WTC11 (cell line): ENCODE results near the gene ZCCHC4. TPM values are rescaled to one million over a fixed set of nuclear protein-coding genes. Genes with fewer than 3 reads are reported as not detected.

ENCODE experiments used
- ATAC-seq: fragments of 200-7000 bp; cut with Tn5 transposase; 2 replicates; pipeline ENCODE4 v1.10.0; 2021; ENCODE audit warnings: mild to moderate bottlenecking, moderate library complexity
- CTCF ChIA-PET: fragments of 300-600 bp; sonication (Branson Sonifier 250); formaldehyde crosslinking; loops from one replicate; lab custom pipeline; 2021; ENCODE audit warnings: antibody characterized with exemption; lab: Charles Lee
- POLR2A ChIA-PET: fragments of 350-600 bp; sonication (Branson Sonifier 250); formaldehyde crosslinking; loops from one replicate; lab custom pipeline; 2021; ENCODE audit warnings: antibody characterized with exemption; lab: Charles Lee
- DNase-seq: peaks from one replicate; pipeline ENCODE4 v3.0.0; 2021; ENCODE audit warnings: low spot score
- H3K27ac Mint-ChIP-seq: 2 replicates; pipeline ENCODE4 v1.8.0; 2021; ENCODE audit warnings: mixed read lengths
- H3K27me3 Mint-ChIP-seq: 2 replicates; pipeline ENCODE4 v1.8.0; 2021; ENCODE audit warnings: low read depth, mild to moderate bottlenecking, moderate library complexity, mixed read lengths
- H3K36me3 Mint-ChIP-seq: 2 replicates; pipeline ENCODE4 v1.8.0; 2021; ENCODE audit warnings: mixed read lengths
- H3K4me1 Mint-ChIP-seq: 2 replicates; pipeline ENCODE4 v1.8.0; 2022; ENCODE audit warnings: mixed read lengths
- H3K4me3 Mint-ChIP-seq: 2 replicates; pipeline ENCODE4 v1.8.0; 2021; ENCODE audit warnings: mild to moderate bottlenecking, moderate library complexity, mixed read lengths
- H3K9me3 Mint-ChIP-seq: 2 replicates; pipeline ENCODE4 v1.8.0; 2021; ENCODE audit warnings: mixed read lengths
- NR2C2 ChIP-seq: sonication (generic); formaldehyde crosslinking; IDR thresholded peaks from 2 replicates; pipeline ENCODE4 v1.8.0; 2022; ENCODE audit warnings: mild to moderate bottlenecking, missing genetic modification reagents
- PRRX2 ChIP-seq: fragments of 250-450 bp; sonication (Bioruptor Pico); IDR thresholded peaks from 2 replicates; pipeline ENCODE4 v1.8.0; 2021; ENCODE audit warnings: mild to moderate bottlenecking
- TEAD4 ChIP-seq: sonication (generic); formaldehyde crosslinking; IDR thresholded peaks from 2 replicates; pipeline ENCODE4 v1.8.0; 2022; ENCODE audit warnings: mild to moderate bottlenecking, missing genetic modification reagents
- total RNA-seq: library from RNA; stranded (reverse); gene quantifications from 3 replicates; pipeline ENCODE4 v1.2.3, GENCODE V29; 2021
- TF ChIP-seq, protein P1 (sequence below): sonication (generic); formaldehyde crosslinking; IDR thresholded peaks from 2 replicates; pipeline ENCODE4 v1.8.1; 2023; ENCODE audit warnings: mild to moderate bottlenecking, missing genetic modification reagents, moderate library complexity
- TF ChIP-seq, protein P2 (sequence below): sonication (generic); formaldehyde crosslinking; IDR thresholded peaks from 2 replicates; pipeline ENCODE4 v1.8.1; 2022; ENCODE audit warnings: missing genetic modification reagents, borderline replicate concordance
- TF ChIP-seq, protein P3 (sequence below): sonication (generic); formaldehyde crosslinking; IDR thresholded peaks from 2 replicates; pipeline ENCODE4 v1.8.1; 2022; ENCODE audit warnings: mild to moderate bottlenecking, moderate library complexity, missing genetic modification reagents
- TF ChIP-seq, protein P4 (sequence below): sonication (generic); formaldehyde crosslinking; IDR thresholded peaks from 2 replicates; pipeline ENCODE4 v1.8.0; 2022; ENCODE audit warnings: mild to moderate bottlenecking, missing genetic modification reagents
- TF ChIP-seq, protein P5 (sequence below): fragments of 250-450 bp; sonication (Bioruptor Pico); IDR thresholded peaks from 2 replicates; pipeline ENCODE4 v1.8.0; 2021; ENCODE audit warnings: mild to moderate bottlenecking
- TF ChIP-seq, protein P6 (sequence below): sonication (generic); formaldehyde crosslinking; IDR thresholded peaks from 2 replicates; pipeline ENCODE4 v1.8.0; 2023; ENCODE audit warnings: missing genetic modification reagents, mild to moderate bottlenecking, borderline replicate concordance
- TF ChIP-seq, protein P7 (sequence below): fragments of 250-450 bp; sonication (Bioruptor Pico); conservative IDR thresholded peaks from 2 replicates; pipeline ENCODE4 v1.9.0; 2021; ENCODE audit warnings: mild to moderate bottlenecking
- TF ChIP-seq, protein P8 (sequence below): sonication (generic); formaldehyde crosslinking; IDR thresholded peaks from 2 replicates; pipeline ENCODE4 v1.8.0; 2023; ENCODE audit warnings: missing genetic modification reagents

ZCCHC4 gene
- total RNA-seq, 1 experiment from 2014 or later: 13.6 TPM

DNA sequence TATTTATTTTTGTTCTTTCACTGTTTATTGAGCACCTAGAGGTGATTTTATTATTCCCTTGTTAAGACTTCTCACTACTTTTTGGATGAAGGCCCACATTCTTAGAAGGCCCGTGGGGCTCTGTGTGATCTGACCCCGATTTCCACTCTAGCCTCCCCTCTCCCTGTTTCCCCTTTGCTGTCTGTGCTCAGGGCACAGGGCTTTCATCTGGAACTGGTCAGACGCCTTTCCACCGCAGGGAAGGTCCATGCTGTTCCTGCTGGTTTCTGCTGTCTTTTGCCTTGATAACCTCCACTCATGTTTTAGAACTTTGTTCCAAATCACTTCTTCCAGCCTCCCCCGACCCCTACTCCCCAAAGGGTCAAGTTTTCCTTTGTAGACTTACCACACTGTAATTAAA, 33.2 kb downstream of the ZCCHC4 start:
- CTCF ChIA-PET: interaction anchor here (2.0 to 2.1 kb wide), 2 partner anchors 22 to 33 kb away, joined by 8 to 9 read pairs; partner anchors contain the start of gene ZCCHC4
- POLR2A ChIA-PET: no interaction called here
- DNase-seq (no peak), ATAC-seq (0 out of 2 replicates have a peak, but pooled peaks have one; percentile 24)
- Mint-ChIP-seq H3K27me3 (no peaks in the 10 kb centered on the region), H3K4me3 (no peak overlapping the region), H3K9me3 (peaks cover 7% of the 10 kb centered on the region), H3K36me3 (peaks cover 6% of the 10 kb centered on the region; the same call in 1 of the 2 replicates), H3K4me1 (no peaks in the 10 kb centered on the region)
- TF ChIP-seq PRRX2: no peak
- TF ChIP-seq, protein P1, sequence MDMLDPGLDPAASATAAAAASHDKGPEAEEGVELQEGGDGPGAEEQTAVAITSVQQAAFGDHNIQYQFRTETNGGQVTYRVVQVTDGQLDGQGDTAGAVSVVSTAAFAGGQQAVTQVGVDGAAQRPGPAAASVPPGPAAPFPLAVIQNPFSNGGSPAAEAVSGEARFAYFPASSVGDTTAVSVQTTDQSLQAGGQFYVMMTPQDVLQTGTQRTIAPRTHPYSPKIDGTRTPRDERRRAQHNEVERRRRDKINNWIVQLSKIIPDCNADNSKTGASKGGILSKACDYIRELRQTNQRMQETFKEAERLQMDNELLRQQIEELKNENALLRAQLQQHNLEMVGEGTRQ (CRISPR knock-in tag): no peak
- TF ChIP-seq, protein P2, sequence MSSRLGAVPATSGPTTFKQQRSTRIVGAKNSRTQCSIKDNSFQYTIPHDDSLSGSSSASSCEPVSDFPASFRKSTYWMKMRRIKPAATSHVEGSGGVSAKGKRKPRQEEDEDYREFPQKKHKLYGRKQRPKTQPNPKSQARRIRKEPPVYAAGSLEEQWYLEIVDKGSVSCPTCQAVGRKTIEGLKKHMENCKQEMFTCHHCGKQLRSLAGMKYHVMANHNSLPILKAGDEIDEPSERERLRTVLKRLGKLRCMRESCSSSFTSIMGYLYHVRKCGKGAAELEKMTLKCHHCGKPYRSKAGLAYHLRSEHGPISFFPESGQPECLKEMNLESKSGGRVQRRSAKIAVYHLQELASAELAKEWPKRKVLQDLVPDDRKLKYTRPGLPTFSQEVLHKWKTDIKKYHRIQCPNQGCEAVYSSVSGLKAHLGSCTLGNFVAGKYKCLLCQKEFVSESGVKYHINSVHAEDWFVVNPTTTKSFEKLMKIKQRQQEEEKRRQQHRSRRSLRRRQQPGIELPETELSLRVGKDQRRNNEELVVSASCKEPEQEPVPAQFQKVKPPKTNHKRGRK (CRISPR knock-in tag): no peak
- TF ChIP-seq, protein P3, sequence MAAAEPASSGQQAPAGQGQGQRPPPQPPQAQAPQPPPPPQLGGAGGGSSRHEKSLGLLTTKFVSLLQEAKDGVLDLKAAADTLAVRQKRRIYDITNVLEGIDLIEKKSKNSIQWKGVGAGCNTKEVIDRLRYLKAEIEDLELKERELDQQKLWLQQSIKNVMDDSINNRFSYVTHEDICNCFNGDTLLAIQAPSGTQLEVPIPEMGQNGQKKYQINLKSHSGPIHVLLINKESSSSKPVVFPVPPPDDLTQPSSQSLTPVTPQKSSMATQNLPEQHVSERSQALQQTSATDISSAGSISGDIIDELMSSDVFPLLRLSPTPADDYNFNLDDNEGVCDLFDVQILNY (CRISPR knock-in tag): no peak
- TF ChIP-seq, protein P4, sequence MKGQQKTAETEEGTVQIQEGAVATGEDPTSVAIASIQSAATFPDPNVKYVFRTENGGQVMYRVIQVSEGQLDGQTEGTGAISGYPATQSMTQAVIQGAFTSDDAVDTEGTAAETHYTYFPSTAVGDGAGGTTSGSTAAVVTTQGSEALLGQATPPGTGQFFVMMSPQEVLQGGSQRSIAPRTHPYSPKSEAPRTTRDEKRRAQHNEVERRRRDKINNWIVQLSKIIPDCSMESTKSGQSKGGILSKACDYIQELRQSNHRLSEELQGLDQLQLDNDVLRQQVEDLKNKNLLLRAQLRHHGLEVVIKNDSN: no peak
- TF ChIP-seq, all 79 proteins: peak for 0
- no peak overlapping the region for H3K27ac Mint-ChIP-seq

DNA sequence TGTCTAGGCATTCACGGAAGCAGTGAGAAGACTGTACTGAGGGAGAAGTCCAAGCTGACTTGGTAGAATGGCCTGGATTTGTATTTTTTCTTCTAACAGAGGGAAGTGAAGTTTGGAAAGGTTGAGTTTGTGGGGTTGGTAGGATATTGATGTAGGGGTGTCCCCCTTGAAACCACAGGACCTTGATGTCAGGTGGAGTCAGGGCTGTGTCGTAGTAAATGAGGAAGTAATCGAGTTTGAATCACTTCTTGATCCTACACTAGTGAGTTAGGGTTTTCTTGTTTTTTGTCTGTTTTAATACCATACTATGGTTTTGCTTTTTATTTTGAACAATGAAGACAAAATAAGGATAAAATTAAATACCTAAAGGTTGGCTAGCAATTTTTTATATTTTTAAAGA, 34.3 kb downstream of the ZCCHC4 start:
- peaks cover 3% of the 10 kb centered on the region for H3K4me1 Mint-ChIP-seq
- POLR2A ChIA-PET: no interaction called here
- TF ChIP-seq, protein P5, sequence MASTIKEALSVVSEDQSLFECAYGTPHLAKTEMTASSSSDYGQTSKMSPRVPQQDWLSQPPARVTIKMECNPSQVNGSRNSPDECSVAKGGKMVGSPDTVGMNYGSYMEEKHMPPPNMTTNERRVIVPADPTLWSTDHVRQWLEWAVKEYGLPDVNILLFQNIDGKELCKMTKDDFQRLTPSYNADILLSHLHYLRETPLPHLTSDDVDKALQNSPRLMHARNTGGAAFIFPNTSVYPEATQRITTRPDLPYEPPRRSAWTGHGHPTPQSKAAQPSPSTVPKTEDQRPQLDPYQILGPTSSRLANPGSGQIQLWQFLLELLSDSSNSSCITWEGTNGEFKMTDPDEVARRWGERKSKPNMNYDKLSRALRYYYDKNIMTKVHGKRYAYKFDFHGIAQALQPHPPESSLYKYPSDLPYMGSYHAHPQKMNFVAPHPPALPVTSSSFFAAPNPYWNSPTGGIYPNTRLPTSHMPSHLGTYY (CRISPR knock-in tag): no peak
- TF ChIP-seq, protein P6, sequence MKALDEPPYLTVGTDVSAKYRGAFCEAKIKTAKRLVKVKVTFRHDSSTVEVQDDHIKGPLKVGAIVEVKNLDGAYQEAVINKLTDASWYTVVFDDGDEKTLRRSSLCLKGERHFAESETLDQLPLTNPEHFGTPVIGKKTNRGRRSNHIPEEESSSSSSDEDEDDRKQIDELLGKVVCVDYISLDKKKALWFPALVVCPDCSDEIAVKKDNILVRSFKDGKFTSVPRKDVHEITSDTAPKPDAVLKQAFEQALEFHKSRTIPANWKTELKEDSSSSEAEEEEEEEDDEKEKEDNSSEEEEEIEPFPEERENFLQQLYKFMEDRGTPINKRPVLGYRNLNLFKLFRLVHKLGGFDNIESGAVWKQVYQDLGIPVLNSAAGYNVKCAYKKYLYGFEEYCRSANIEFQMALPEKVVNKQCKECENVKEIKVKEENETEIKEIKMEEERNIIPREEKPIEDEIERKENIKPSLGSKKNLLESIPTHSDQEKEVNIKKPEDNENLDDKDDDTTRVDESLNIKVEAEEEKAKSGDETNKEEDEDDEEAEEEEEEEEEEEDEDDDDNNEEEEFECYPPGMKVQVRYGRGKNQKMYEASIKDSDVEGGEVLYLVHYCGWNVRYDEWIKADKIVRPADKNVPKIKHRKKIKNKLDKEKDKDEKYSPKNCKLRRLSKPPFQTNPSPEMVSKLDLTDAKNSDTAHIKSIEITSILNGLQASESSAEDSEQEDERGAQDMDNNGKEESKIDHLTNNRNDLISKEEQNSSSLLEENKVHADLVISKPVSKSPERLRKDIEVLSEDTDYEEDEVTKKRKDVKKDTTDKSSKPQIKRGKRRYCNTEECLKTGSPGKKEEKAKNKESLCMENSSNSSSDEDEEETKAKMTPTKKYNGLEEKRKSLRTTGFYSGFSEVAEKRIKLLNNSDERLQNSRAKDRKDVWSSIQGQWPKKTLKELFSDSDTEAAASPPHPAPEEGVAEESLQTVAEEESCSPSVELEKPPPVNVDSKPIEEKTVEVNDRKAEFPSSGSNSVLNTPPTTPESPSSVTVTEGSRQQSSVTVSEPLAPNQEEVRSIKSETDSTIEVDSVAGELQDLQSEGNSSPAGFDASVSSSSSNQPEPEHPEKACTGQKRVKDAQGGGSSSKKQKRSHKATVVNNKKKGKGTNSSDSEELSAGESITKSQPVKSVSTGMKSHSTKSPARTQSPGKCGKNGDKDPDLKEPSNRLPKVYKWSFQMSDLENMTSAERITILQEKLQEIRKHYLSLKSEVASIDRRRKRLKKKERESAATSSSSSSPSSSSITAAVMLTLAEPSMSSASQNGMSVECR (CRISPR knock-in tag): no peak
- TF ChIP-seq NR2C2 (CRISPR knock-in tag) (no peak), TEAD4 (CRISPR knock-in tag) (no peak)
- TF ChIP-seq, protein P7, sequence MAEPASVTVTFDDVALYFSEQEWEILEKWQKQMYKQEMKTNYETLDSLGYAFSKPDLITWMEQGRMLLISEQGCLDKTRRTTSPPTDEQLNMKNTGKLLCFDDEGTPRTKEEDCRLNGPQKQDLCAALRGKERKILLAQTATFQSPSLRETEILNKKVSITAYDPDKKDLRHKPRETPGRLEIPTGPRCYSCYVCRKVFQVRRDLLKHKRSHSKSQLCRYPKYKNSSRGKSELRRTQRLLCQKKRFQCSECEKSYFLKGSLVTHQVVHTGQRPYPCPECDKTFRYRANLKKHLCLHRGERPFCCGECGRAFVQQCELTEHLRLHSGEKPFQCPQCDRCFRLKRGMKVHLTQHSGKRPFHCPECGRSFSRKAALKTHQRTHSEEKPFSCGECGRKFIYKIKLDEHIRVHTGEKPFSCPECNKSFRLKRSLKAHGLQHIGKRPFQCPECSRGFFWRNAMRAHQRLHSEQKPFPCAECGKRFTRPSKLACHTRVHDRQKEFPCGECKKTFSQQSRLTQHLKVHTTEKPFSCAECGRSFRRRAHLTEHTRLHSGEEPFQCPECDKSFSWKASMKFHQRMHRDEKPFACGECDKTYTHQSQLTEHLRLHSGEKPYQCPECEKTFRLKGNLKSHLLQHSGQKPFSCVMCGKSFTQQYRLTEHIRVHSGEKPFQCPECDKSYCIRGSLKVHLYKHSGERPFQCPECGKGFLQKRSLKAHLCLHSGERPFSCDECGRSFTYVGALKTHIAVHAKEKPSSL: no peak
- TF ChIP-seq, protein P8, sequence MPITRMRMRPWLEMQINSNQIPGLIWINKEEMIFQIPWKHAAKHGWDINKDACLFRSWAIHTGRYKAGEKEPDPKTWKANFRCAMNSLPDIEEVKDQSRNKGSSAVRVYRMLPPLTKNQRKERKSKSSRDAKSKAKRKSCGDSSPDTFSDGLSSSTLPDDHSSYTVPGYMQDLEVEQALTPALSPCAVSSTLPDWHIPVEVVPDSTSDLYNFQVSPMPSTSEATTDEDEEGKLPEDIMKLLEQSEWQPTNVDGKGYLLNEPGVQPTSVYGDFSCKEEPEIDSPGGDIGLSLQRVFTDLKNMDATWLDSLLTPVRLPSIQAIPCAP: no peak
- TF ChIP-seq, all 79 proteins: peak for 0
- CTCF ChIA-PET: interaction anchor here (0.7 to 1.4 kb wide), 2 partner anchors 20 to 35 kb away, joined by 3 to 4 read pairs; partner anchors contain the start of gene ZCCHC4
- H3K4me3 Mint-ChIP-seq: no peak overlapping the region
- H3K27ac Mint-ChIP-seq: no peak overlapping the region
- H3K36me3 Mint-ChIP-seq: peaks cover 6% of the 10 kb centered on the region; the same call in 1 of the 2 replicates
- ATAC-seq: no peak
- no peak for DNase-seq
- H3K9me3 Mint-ChIP-seq: peaks cover 7% of the 10 kb centered on the region
- H3K27me3 Mint-ChIP-seq: no peaks in the 10 kb centered on the region
